HG03378 (cell line): ENCODE data around the gene PRDM11.

Experiments used
- ATAC-seq: cut with Tn5 transposase; IDR thresholded peaks from one replicate; pipeline ENCODE4 v1.9.1; 2021; ENCODE audit warnings: mild to moderate bottlenecking, moderate library complexity; ENCODE audit not compliant: unreplicated experiment

Gene PRDM11

GRCh38 chr11:45209000-45209879 is 62.8 kb downstream of the PRDM11 start:
- ATAC-seq: no peak

- no peak for ATAC-seq
These were observed 63.7 kb downstream of the PRDM11 start for GRCh38 chr11:45209891-45210699.

- ATAC-seq: no peak
These were observed 64.4 kb downstream of the PRDM11 start for GRCh38 chr11:45210846-45211245.

GRCh38 chr11:45211732-45212131 is 65.3 kb downstream of the PRDM11 start:
- ATAC-seq: no peak

- ATAC-seq: no peak
These were observed 66.3 kb downstream of the PRDM11 start for GRCh38 chr11:45212566-45213315.

GRCh38 chr11:45213316-45213665 is 66.9 kb downstream of the PRDM11 start:
- ATAC-seq: no peak

- ATAC-seq: no peak
These were observed 67.3 kb downstream of the PRDM11 start for GRCh38 chr11:45213717-45214116.

- ATAC-seq: no peak
These were observed 68.8 kb downstream of the PRDM11 start for GRCh38 chr11:45215098-45215865.

- ATAC-seq: no peak
These were observed 69.6 kb downstream of the PRDM11 start for GRCh38 chr11:45216031-45216430.

GRCh38 chr11:45216901-45217300 is 70.5 kb downstream of the PRDM11 start:
- ATAC-seq: no peak

GRCh38 chr11:45217991-45218390 is 71.6 kb downstream of the PRDM11 start:
- ATAC-seq: no peak

- no peak for ATAC-seq
These were observed 72.3 kb downstream of the PRDM11 start for GRCh38 chr11:45218705-45219104.

GRCh38 chr11:45219411-45219810 is 73.0 kb downstream of the PRDM11 start:
- no peak for ATAC-seq

- ATAC-seq: no peak
These were observed 77.1 kb downstream of the PRDM11 start for GRCh38 chr11:45223496-45223895.

- no peak for ATAC-seq
These were observed 78.3 kb downstream of the PRDM11 start for GRCh38 chr11:45224766-45225165.

GRCh38 chr11:45225277-45225676 is 78.8 kb downstream of the PRDM11 start:
- ATAC-seq: no peak

GRCh38 chr11:45225961-45226871 is 79.8 kb downstream of the PRDM11 start:
- ATAC-seq: no peak

- ATAC-seq: no peak
These were observed 80.5 kb downstream of the PRDM11 start for GRCh38 chr11:45226901-45227300.

- no peak for ATAC-seq
These were observed 81.4 kb downstream of the PRDM11 start for GRCh38 chr11:45227836-45228235.
